ENCODE measurements around the gene HACE1.
"Not testable (repeated sequence)": the region's sequence is repeated elsewhere in the genome, so short reads cannot be mapped to it uniquely, and the experiment has no call there.

HACE1 gene, protein sequence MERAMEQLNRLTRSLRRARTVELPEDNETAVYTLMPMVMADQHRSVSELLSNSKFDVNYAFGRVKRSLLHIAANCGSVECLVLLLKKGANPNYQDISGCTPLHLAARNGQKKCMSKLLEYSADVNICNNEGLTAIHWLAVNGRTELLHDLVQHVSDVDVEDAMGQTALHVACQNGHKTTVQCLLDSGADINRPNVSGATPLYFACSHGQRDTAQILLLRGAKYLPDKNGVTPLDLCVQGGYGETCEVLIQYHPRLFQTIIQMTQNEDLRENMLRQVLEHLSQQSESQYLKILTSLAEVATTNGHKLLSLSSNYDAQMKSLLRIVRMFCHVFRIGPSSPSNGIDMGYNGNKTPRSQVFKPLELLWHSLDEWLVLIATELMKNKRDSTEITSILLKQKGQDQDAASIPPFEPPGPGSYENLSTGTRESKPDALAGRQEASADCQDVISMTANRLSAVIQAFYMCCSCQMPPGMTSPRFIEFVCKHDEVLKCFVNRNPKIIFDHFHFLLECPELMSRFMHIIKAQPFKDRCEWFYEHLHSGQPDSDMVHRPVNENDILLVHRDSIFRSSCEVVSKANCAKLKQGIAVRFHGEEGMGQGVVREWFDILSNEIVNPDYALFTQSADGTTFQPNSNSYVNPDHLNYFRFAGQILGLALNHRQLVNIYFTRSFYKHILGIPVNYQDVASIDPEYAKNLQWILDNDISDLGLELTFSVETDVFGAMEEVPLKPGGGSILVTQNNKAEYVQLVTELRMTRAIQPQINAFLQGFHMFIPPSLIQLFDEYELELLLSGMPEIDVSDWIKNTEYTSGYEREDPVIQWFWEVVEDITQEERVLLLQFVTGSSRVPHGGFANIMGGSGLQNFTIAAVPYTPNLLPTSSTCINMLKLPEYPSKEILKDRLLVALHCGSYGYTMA

DNA sequence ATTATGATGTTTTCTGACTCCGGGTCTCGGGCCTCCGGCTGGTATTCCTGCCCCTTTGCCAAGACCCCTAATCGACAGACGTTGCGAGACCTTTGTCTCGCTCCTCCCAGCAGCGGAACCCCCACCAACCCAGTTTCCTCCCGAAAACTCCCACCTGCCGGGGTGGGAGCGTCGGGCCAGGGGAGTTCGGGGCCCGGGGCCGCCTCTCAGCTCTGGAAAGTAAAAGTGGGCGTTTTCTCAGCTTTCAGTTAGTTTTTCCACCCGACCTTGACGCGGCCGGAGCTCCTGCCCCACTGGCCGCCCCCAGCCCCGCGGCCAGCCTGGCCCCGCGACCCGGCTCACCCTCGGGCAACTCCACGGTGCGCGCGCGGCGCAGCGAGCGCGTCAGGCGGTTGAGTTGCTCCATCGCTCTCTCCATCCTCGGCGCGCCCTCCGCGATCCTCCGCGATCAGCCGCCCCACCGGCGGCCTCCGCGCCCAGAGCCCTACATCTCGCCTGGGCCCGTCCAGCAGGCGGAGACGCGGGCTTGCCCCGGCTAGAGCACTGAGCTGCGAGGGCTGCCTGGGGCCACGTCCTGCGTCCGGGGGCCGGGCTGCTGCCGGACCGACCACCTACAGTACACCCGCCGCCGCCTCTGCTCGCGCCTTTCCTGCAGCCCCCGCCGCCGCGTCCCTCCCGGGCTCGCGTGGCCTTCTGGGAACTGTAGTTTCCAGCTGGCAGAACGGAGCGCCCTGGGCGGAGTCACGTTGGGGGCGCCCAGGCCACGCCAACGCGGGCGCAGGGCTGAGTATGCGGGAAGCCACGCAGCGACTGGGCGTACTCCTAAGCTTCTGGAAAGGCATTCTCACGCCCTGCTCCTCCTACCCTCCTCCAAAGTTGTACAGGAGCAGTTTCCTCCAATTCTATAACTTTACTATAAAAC is at the start of gene HACE1:
HACE1 (minus strand) TSS at position 695 of the 922 bp plus-strand sequence; CDS start at position 418, 277 bp downstream.
- H3K4me3 ChIP-seq (replicated peaks; ENCODE audit: low read depth, low read length), result peak within 1 kb of the TSS; percentile 92
- peak; percentile 88 for DNase-seq (ENCODE audit: low read depth)
- TF ChIP-seq, protein P1, sequence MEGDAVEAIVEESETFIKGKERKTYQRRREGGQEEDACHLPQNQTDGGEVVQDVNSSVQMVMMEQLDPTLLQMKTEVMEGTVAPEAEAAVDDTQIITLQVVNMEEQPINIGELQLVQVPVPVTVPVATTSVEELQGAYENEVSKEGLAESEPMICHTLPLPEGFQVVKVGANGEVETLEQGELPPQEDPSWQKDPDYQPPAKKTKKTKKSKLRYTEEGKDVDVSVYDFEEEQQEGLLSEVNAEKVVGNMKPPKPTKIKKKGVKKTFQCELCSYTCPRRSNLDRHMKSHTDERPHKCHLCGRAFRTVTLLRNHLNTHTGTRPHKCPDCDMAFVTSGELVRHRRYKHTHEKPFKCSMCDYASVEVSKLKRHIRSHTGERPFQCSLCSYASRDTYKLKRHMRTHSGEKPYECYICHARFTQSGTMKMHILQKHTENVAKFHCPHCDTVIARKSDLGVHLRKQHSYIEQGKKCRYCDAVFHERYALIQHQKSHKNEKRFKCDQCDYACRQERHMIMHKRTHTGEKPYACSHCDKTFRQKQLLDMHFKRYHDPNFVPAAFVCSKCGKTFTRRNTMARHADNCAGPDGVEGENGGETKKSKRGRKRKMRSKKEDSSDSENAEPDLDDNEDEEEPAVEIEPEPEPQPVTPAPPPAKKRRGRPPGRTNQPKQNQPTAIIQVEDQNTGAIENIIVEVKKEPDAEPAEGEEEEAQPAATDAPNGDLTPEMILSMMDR (IDR thresholded peaks at IDR 0.05; ENCODE audit: low read length, missing control alignments), result peak; percentile 1

DNA sequence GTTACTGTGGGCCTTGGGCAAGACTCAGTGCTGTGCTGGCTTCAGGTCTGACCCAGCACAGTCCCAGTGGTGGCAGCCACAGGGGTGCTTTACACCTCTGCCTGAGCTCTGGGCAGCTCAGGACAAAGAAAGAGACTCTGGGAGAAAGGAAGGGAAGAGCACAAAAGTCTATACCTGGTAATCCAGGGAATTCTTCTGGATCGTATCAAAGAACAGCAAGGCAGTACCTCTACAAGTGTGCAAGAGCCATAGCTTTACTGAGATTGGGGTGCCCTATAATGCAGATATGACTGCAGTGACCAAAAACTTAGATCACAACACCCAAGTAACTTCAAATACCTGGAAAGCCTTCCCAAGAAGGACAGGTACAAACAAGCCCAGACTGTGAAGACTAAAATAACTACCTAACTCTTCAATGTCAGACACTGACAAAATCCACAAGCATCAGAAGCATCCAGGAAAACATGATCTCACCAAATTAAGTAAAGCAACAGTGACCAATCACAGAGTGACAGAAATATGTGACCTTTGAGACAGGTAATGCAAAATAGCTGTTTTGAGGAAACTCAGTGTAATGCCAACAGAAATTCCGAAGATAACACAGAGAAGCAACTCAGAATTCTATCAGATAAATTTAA is 49.3 kb upstream of the HACE1 start:
- DNase-seq (ENCODE audit: low read depth), result no peak
- TF ChIP-seq, protein P1 (IDR thresholded peaks at IDR 0.05; ENCODE audit: low read length, missing control alignments), result no peak

DNA sequence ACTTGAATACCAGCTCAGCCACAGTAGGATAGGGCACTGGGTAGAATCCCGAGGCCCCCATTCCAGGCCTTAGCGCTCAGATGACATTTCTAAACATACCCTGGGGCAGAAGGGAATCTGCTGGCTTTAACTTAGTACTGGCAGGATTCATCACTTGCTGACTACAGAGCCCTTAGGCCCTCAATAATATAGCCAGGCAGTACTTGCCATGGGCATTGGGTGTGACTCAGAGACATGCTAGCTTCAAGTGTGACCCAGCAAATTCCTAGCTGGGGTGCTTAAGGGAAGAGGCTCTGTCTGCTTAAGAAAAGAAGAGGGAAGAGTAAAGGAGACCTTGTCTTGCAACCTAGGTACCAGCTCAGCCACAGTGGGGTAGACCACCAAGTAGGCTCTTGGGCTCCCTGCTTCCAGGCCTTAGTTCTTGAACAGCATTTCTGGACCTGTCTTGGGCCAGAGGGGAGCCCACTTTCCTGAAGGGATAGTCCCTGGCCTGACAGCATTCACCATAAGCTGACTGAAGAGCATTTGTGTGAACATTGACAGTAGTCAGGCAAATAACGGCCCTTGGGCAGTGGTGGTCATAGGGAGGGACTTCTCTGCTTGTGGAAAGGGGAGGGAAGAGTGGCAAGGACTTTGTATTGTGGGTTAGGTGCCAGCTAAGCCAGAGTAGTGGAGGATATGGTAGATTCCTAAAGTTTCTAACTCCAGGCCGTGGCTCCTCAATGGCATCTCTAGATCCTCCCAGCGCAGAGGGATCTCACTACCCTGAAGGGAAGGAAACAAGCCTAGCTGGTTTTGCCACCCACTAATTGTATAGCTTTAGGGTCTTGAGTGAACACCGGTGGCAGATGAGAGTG is 48.5 kb upstream of the HACE1 start:
- TF ChIP-seq, protein P1 (IDR thresholded peaks at IDR 0.05; ENCODE audit: low read length, missing control alignments), result no peak
- no peak overlapping the region for H3K4me3 ChIP-seq (replicated peaks; ENCODE audit: low read depth, low read length)
- no peak for DNase-seq (ENCODE audit: low read depth)

More for the DNA sequence above, 49.3 kb upstream of the HACE1 start:
- H3K4me3 ChIP-seq (replicated peaks; ENCODE audit: low read depth, low read length), result no peak overlapping the region

DNA sequence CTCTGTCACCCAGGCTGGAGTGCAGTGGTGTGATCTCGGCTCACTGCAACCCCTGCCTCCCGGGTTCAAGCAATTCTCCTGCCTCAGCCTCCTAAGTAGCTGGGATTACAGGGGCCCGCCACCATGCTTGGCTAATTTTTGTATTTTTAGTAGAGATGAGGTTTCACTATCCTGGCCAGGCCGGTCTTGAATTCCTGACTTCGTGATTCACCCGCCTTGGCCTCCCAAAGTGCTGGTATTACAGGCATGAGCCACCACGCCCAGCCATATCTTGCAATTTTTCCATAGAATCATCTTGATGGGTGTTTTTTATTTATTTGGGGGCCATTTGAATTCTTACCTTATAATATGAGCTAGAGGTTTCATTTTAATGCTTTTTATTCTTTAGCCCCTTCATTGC is 39.2 kb upstream of the HACE1 start:
- not testable (repeated sequence) for H3K4me3 ChIP-seq (replicated peaks; ENCODE audit: low read depth, low read length); DNase-seq (ENCODE audit: low read depth)

GRCh38 chr6:104896914-104897313 is 37.2 kb upstream of the HACE1 start:
- H3K4me3 ChIP-seq (replicated peaks; ENCODE audit: low read depth, low read length), result no peak overlapping the region
- DNase-seq (ENCODE audit: low read depth), result peak; percentile 4
- TF ChIP-seq, protein P1 (IDR thresholded peaks at IDR 0.05; ENCODE audit: low read length, missing control alignments), result peak; percentile 21

DNA sequence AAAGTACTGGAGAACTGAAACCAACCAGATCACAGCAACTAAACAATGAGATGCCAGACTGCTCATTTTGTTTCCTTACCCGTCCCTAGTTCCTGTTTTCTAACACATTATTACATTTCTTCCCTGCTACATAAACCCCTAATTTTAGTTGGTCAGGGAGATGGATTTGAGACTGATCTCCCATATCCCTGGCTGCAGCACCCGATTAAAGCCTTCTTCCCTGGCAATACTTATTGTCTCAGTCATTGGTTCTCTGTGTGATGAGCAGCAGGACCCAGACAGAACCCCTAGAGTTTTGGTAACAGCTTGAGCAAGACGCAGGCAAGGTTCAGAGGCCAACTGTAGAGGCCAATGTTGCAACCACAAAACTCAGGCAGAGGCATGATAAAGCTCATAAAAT is 28.3 kb upstream of the HACE1 start:
- no peak overlapping the region for H3K4me3 ChIP-seq (replicated peaks; ENCODE audit: low read depth, low read length)
- no peak for DNase-seq (ENCODE audit: low read depth)
- TF ChIP-seq, protein P1 (IDR thresholded peaks at IDR 0.05; ENCODE audit: low read length, missing control alignments), result no peak
